HepG2 (cell line): Measurements from ENCODE around the gene BTBD19. TPM values are rescaled to one million over a fixed set of nuclear protein-coding genes. Genes with fewer than 3 reads are reported as not detected.
A peak's percentile ranks its signal among the peaks of the same experiment; 100 is the strongest.

Source experiments
- ASH2L ChIP-seq: fragments of 300-600, 200-600 bp; sonication (generic); IDR thresholded peaks from 2 replicates; pipeline ENCODE4 v1.7.0; 2017; ENCODE audit warnings: low read depth, mild to moderate bottlenecking, moderate library complexity, mixed read lengths, low read length; ENCODE audit not compliant: insufficient read length
- BHLHE40 ChIP-seq: IDR thresholded peaks from 2 replicates; pipeline ENCODE4 v1.6.1; 2011; ENCODE audit warnings: low read length, improper control_type of control experiment
- CBX5 ChIP-seq: sonication (generic); formaldehyde crosslinking; IDR thresholded peaks from 2 replicates; pipeline ENCODE4 v1.4.0; 2020; ENCODE audit warnings: missing genetic modification reagents, borderline replicate concordance
- CEBPZ ChIP-seq: IDR thresholded peaks from 2 replicates; pipeline ENCODE4 v1.6.1; 2012; ENCODE audit warnings: low read length, improper control_type of control experiment
- CENPBD1 ChIP-seq: sonication (generic); formaldehyde crosslinking; IDR thresholded peaks from 2 replicates; pipeline ENCODE4 v1.8.0; 2022; ENCODE audit warnings: missing genetic modification reagents, low read depth, mild to moderate bottlenecking, borderline replicate concordance
- GLI4 ChIP-seq: sonication (generic); formaldehyde crosslinking; IDR thresholded peaks from 2 replicates; pipeline ENCODE4 v1.5.1; 2020; ENCODE audit warnings: missing genetic modification reagents, mild to moderate bottlenecking, moderate library complexity, borderline replicate concordance
- HDAC2 ChIP-seq: sonication (generic); formaldehyde crosslinking; IDR thresholded peaks from 2 replicates; pipeline ENCODE4 v1.4.0; 2020; ENCODE audit warnings: missing genetic modification reagents
- KDM1A ChIP-seq: IDR thresholded peaks from 2 replicates; pipeline ENCODE4 v1.6.1; 2016; ENCODE audit warnings: missing compliant biosample characterization
- MNT ChIP-seq: fragments of 450-650 bp; IDR thresholded peaks from 2 replicates; pipeline ENCODE4 v1.6.1; 2016
- MXD4 ChIP-seq: IDR thresholded peaks from 2 replicates; pipeline ENCODE4 v1.6.1; 2016; ENCODE audit warnings: mild to moderate bottlenecking, missing biosample characterization, missing genetic modification reagents
- NFAT5 ChIP-seq: sonication (generic); formaldehyde crosslinking; IDR thresholded peaks from 2 replicates; pipeline ENCODE4 v1.4.0; 2020; ENCODE audit warnings: missing genetic modification reagents
- PCBP2 ChIP-seq: fragments of 200-400 bp; formaldehyde crosslinking; optimal IDR thresholded peaks from 2 replicates; pipeline ENCODE3; 2018; ENCODE audit warnings: low read length, low read depth; ENCODE audit not compliant: poor library complexity, severe bottlenecking
- POGZ ChIP-seq: sonication (generic); formaldehyde crosslinking; IDR thresholded peaks from 2 replicates; pipeline ENCODE4 v1.4.0; 2020; ENCODE audit warnings: mild to moderate bottlenecking, missing genetic modification reagents
- POLR2A ChIP-seq, 2 experiments: IDR thresholded peaks; 2 replicates each; pipeline ENCODE4 v1.6.1; 2011; ENCODE audit warnings: low read depth in 2 of 2, low read length in 2 of 2, mild to moderate bottlenecking in 1 of 2, moderate library complexity in 1 of 2; ENCODE audit not compliant: insufficient read depth in 1 of 2
- RBFOX2 ChIP-seq: fragments of 200-400 bp; formaldehyde crosslinking; IDR thresholded peaks from 2 replicates; pipeline ENCODE4 v1.6.1; 2017; ENCODE audit warnings: low read depth, mild to moderate bottlenecking, low read length
- SIX1 ChIP-seq: sonication (generic); formaldehyde crosslinking; IDR thresholded peaks from 2 replicates; pipeline ENCODE4 v1.4.0; 2020; ENCODE audit warnings: missing genetic modification reagents, borderline replicate concordance
- SMAD3 ChIP-seq: sonication (generic); formaldehyde crosslinking; IDR thresholded peaks from 2 replicates; pipeline ENCODE4 v1.4.0; 2020; ENCODE audit warnings: missing genetic modification reagents
- THAP11 ChIP-seq: IDR thresholded peaks from 2 replicates; pipeline ENCODE4 v1.6.1; 2016; ENCODE audit warnings: missing biosample characterization, missing genetic modification reagents
- ZNF543 ChIP-seq: sonication (generic); formaldehyde crosslinking; IDR thresholded peaks from 2 replicates; pipeline ENCODE4 v1.4.0; 2020; ENCODE audit warnings: mild to moderate bottlenecking, missing genetic modification reagents
- ZNF776 ChIP-seq: sonication (generic); formaldehyde crosslinking; IDR thresholded peaks from 2 replicates; pipeline ENCODE4 v1.4.0; 2020; ENCODE audit warnings: mild to moderate bottlenecking, missing genetic modification reagents
- polyA plus RNA-seq, 8 experiments: library from polyadenylated mRNA; depleted of rRNA in 3 of 8; stranded (reverse) in 7 of 8; unstranded in 1 of 8; fragments of >200 nt; fragmentation: Illumina TruSeq in 4 of 8; extraction: Trizol in 4 of 8; gene quantifications; 2 replicates each; pipeline versions ENCODE4 v1.2.1 to v1.2.3, GENCODE V29; 2011 to 2016; ENCODE audit warnings: low read depth in 4 of 8, missing spikeins in 1 of 8, mixed read lengths in 1 of 8; ENCODE audit not compliant: insufficient read depth in 1 of 8
- total RNA-seq, 5 experiments: library from RNA; depleted of rRNA; stranded (reverse); fragments of >200 nt; fragmentation: Illumina TruSeq; extraction: Trizol; gene quantifications; 2 replicates each; pipeline ENCODE4 v1.2.3, GENCODE V29; 2016; ENCODE audit warnings: low read depth in 1 of 5

BTBD19 gene
- total and polyA plus RNA-seq, 2 of the 13 experiments (the other 11 are each of a cell fraction or from before 2014, with no cell fraction given): 2.7 to 6.7 TPM

DNA sequence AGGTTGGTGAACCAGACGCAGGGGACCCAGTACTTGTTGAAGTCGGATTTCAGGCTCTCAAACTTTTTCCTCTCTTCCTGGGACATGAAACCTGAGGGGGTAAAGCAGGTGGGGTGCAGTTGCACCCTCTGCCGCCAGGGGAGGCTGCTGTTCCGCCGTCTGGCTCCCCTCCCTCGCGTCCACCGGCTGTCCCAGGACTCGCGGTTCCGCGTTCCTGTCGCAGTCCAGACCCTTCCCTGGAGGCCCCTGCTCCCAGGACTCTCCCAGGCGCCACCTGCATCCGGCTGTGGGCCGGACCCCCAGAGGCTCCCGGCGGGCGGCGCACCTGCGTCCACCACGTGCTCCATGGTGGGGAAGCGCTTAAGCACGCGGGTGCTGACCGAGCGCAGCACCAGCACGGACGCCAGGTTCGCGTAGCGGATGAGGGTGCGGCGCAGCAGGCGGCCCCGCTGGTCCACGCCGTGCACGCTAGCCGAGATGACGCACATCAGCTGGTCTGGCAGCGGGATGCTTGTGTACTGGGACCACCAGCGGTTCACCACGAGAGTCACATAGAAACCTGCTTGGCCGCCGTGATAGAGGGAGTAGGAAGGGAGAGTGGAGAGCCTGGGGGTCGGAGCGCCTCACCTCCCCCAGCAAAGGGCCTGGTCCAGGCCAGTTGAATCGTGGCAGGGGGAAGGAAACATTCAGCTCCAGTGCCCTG, 22.0 kb upstream of the BTBD19 start (continued):
- 0 out of 2 replicates have a peak, but pooled peaks have one; percentile 56 for TF ChIP-seq ZNF776
- TF ChIP-seq GLI4 (CRISPR knock-in tag): no peak
- no peak for TF ChIP-seq SIX1 (CRISPR knock-in tag)
- TF ChIP-seq RBFOX2: peak; percentile 76
- no peak for TF ChIP-seq PCBP2
- TF ChIP-seq ZNF543 (CRISPR knock-in tag): no peak
- peak; percentile 55; the same call in 1 of the 2 replicates for TF ChIP-seq CBX5 (CRISPR knock-in tag)
- TF ChIP-seq KDM1A (CRISPR knock-in tag): no peak
- peak; percentile 87; the same call in 1 of the 2 replicates for TF ChIP-seq MXD4
- TF ChIP-seq POGZ (CRISPR knock-in tag): peak; percentile 31; the same call in 1 of the 2 replicates
- TF ChIP-seq POLR2A (IDR thresholded peaks at IDR 0.05; ENCODE audit: insufficient read depth in 1 of 2, low read depth in 2 of 2, low read length in 2 of 2): no peak; a peak in 1 of 4 replicates
- peak; percentile 58 for TF ChIP-seq MNT
- no peak for TF ChIP-seq THAP11 (CRISPR knock-in tag)
- TF ChIP-seq CENPBD1: no peak
- TF ChIP-seq CEBPZ: no peak
- peak; percentile 48; the same call in 1 of the 2 replicates for TF ChIP-seq HDAC2 (CRISPR knock-in tag)
- TF ChIP-seq BHLHE40: no peak
- TF ChIP-seq ASH2L: no peak
- TF ChIP-seq SMAD3: no peak
- no peak for TF ChIP-seq NFAT5 (CRISPR knock-in tag)
